Activated CD4-positive, alpha-beta memory T cell treated with anti-CD3 and anti-CD28 coated beads, Interleukin-2, amount 10 ng/mL, durations not matched to agents 7 days and 5 days (primary cell): Measurements from ENCODE around the gene CCRL2. TPM values are rescaled to one million over a fixed set of nuclear protein-coding genes. Genes with fewer than 3 reads are reported as not detected.

Experiments used
- CTCF ChIA-PET: fragments of 350-600 bp; sonication (Branson Sonifier 250); formaldehyde crosslinking; loops from one replicate; lab custom pipeline; 2021; ENCODE audit warnings: antibody characterized with exemption, inconsistent platforms; lab: Charles Lee
- POLR2A ChIA-PET: fragments of 350-600 bp; sonication (Branson Sonifier 250); formaldehyde crosslinking; loops from one replicate; lab custom pipeline; 2021; ENCODE audit warnings: antibody characterized with exemption; lab: Charles Lee
- DNase-seq: peaks from one replicate; pipeline ENCODE4 v3.0.0-alpha.2; 2020
- H3K27ac Mint-ChIP-seq: one replicate; pipeline ENCODE4 v1.8.0; 2021; ENCODE audit warnings: mild to moderate bottlenecking, mixed read lengths
- H3K27me3 Mint-ChIP-seq: one replicate; pipeline ENCODE4 v1.8.0; 2021; ENCODE audit warnings: mixed read lengths
- H3K36me3 Mint-ChIP-seq: one replicate; pipeline ENCODE4 v1.8.0; 2021; ENCODE audit warnings: low read depth, mixed read lengths
- H3K4me1 Mint-ChIP-seq: one replicate; pipeline ENCODE4 v1.8.0; 2021; ENCODE audit warnings: mixed read lengths
- H3K4me3 Mint-ChIP-seq: one replicate; pipeline ENCODE4 v1.8.0; 2021; ENCODE audit warnings: mild to moderate bottlenecking, mixed read lengths
- H3K9me3 Mint-ChIP-seq: one replicate; pipeline ENCODE4 v1.8.0; 2021; ENCODE audit warnings: mixed read lengths
- total RNA-seq, 2 experiments: library from RNA; stranded (reverse); gene quantifications; one replicate each; pipeline ENCODE4 v1.2.3, GENCODE V29; 2021

The CCRL2 gene
- total RNA-seq: 1 to 10 TPM; 5.4 to 6.2 TPM

- Mint-ChIP-seq H3K36me3 (peaks cover 14% of the 10 kb centered on the region), H3K4me3 (peak within 1 kb of the TSS; percentile 78), H3K27me3 (peaks cover 19% of the 10 kb centered on the region), H3K9me3 (peaks cover 4% of the 10 kb centered on the region), H3K4me1 (peaks cover 33% of the 10 kb centered on the region), H3K27ac (peak within 1 kb of the TSS; percentile 83)
- DNase-seq: peak; percentile 60
- POLR2A ChIA-PET: interaction anchor here (0.8 to 1.9 kb wide), 9 partner anchors 9 to 526 kb away, joined by 3 to 19 read pairs (median 3); partner anchors contain the start of gene CCR5
- CTCF ChIA-PET: interaction anchor here (0.6 to 3.2 kb wide), 9 partner anchors 29 to 469 kb away, joined by 3 to 11 read pairs (median 4); no protein-coding TSS in a partner anchor
Measured at GRCh38 chr3:46406788-46407611, at the start of gene CCRL2, which contains the start of gene CCR5AS. Gene CCRL2, plus strand, starts transcription at chr3:46407259. Its CDS starts 821 bp downstream, at chr3:46408080. Gene CCR5AS, minus strand, starts transcription at chr3:46407066.

DNA sequence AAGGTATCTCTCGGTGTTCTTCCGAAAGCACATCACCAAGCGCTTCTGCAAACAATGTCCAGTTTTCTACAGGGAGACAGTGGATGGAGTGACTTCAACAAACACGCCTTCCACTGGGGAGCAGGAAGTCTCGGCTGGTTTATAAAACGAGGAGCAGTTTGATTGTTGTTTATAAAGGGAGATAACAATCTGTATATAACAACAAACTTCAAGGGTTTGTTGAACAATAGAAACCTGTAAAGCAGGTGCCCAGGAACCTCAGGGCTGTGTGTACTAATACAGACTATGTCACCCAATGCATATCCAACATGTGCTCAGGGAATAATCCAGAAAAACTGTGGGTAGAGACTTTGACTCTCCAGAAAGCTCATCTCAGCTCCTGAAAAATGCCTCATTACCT lies 48.6 kb upstream of the CCRL2 start:
- Mint-ChIP-seq H3K27me3 (peaks cover 32% of the 10 kb centered on the region), H3K27ac (peak overlapping the region; percentile 13), H3K4me1 (peaks cover 83% of the 10 kb centered on the region), H3K9me3 (no peaks in the 10 kb centered on the region), H3K4me3 (peak overlapping the region; percentile 82), H3K36me3 (peaks cover 83% of the 10 kb centered on the region)
- DNase-seq: no peak
- CTCF ChIA-PET: interaction anchor here (3.8 kb wide), 1 partner anchor 12 kb away, joined by 37 read pairs; the partner anchor contains the start of gene CCR5
- POLR2A ChIA-PET: interaction anchor here (0.7 to 3.7 kb wide), 4 partner anchors 8 to 74 kb away, joined by 3 to 59 read pairs (median 23); partner anchors contain the start of gene CCR5

GRCh38 chr3:46359733-46360493 lies 47.1 kb upstream of the CCRL2 start:
- Mint-ChIP-seq H3K27ac (peak overlapping the region; percentile 62), H3K27me3 (peaks cover 31% of the 10 kb centered on the region), H3K4me3 (peak overlapping the region; percentile 31), H3K4me1 (peaks cover 78% of the 10 kb centered on the region), H3K9me3 (peaks cover 2% of the 10 kb centered on the region), H3K36me3 (peaks cover 75% of the 10 kb centered on the region)
- POLR2A ChIA-PET: interaction anchor here (0.7 to 3.7 kb wide), 12 partner anchors 10 to 1941 kb away, joined by 3 to 59 read pairs (median 4); partner anchors contain the start of genes CCR1 and CCR5
- CTCF ChIA-PET: interaction anchor here (3.8 kb wide), 1 partner anchor 10 kb away, joined by 37 read pairs; the partner anchor contains the start of gene CCR5
- DNase-seq: no peak

DNA sequence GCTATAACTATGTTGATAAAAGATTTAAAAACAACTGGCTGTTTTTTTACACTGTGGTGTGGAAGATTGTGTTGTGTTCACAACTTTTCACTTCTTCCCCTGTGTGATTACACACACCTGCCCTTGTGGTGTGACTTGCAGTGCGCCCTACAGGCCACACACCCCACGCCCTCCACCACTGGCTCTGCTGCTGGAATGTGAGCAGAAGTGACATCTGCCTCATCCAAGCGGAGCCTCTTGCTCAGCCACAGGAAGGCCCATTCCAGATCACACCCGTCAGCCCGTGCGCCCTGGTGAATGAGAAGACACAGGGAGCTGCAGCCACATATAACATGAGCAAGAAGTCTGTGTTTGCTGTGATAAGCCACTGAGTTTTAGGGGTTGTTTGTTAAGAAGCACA lies 46.2 kb upstream of the CCRL2 start:
- Mint-ChIP-seq H3K4me1 (peaks cover 77% of the 10 kb centered on the region), H3K9me3 (peaks cover 2% of the 10 kb centered on the region), H3K4me3 (peak overlapping the region; percentile 4), H3K36me3 (peaks cover 68% of the 10 kb centered on the region), H3K27me3 (peaks cover 23% of the 10 kb centered on the region), H3K27ac (peak overlapping the region; percentile 45)
- POLR2A ChIA-PET: interaction anchor here (0.7 to 12.1 kb wide), 8 partner anchors 8 to 1940 kb away, joined by 3 to 414 read pairs (median 14); partner anchors contain the start of genes CCR1, CCR2 and CCR5
- CTCF ChIA-PET: interaction anchor here (1.1 to 3.8 kb wide), 2 partner anchors 9 to 152 kb away, joined by 3 to 37 read pairs; partner anchors contain the start of gene CCR5
- no peak for DNase-seq

DNA sequence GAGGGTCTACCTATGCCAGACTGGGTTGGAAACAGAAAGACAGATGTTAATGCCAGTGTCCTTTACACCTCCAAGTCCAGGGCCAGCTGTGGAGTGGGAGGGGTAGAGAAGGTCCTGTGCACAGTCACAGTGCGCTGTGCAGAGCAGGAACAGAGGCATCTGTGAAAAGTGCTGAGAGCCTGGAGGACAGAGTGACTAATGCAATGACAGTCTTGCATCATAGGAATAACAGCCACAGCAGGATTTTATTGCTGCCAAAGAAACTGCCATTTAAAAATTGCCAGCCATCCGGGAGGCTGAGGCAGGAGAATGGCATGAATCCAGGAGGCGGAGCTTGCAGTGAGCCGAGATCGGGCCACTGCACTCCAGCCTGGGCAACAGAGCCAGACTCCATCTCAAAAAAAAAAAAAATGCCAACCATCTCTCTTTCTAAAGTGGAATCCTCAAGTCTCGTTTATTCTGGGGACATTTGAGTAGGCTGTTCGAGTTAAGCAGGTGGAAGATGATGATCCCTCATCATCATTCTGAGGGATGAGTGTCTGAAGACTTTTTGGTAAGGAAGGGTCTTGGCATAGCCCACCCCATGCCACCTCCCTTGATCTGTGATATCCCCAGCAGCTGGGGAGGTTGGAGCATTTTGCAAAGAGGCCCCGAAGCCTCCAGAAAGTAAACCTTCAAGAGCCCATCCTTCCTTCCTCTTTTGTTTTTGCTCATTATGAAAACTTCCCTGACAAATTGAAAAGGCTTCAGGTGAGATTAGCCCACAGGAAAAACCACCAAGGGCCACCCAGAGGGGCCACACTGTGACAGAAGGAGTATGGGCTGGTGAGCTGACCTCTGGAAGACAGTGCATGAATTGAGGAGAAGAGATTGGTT lies 45.4 kb upstream of the CCRL2 start:
- DNase-seq: no peak
- peaks cover 18% of the 10 kb centered on the region for H3K27me3 Mint-ChIP-seq
- CTCF ChIA-PET: interaction anchor here (1.1 to 3.8 kb wide), 2 partner anchors 9 to 152 kb away, joined by 3 to 37 read pairs; partner anchors contain the start of gene CCR5
- H3K36me3 Mint-ChIP-seq: peaks cover 68% of the 10 kb centered on the region
- no peak overlapping the region for H3K4me3 Mint-ChIP-seq
- H3K4me1 Mint-ChIP-seq: peaks cover 79% of the 10 kb centered on the region
- peak overlapping the region; percentile 17 for H3K27ac Mint-ChIP-seq
- H3K9me3 Mint-ChIP-seq: peaks cover 2% of the 10 kb centered on the region
- POLR2A ChIA-PET: interaction anchor here (1.0 to 12.1 kb wide), 4 partner anchors 8 to 155 kb away, joined by 3 to 414 read pairs (median 42); partner anchors contain the start of genes CCR2 and CCR5

- ChIA-PET CTCF (interaction anchor here (1.1 to 10.0 kb wide), 4 partner anchors 7 to 91 kb away, joined by 4 to 130 read pairs (median 6); partner anchors contain the start of gene CCR2), POLR2A (interaction anchor here (1.2 to 12.1 kb wide), 2 partner anchors 12 to 62 kb away, joined by 3 to 414 read pairs; partner anchors contain the start of gene CCR2)
- Mint-ChIP-seq H3K9me3 (peaks cover 2% of the 10 kb centered on the region), H3K36me3 (peaks cover 41% of the 10 kb centered on the region), H3K27ac (no peak overlapping the region), H3K27me3 (peaks cover 10% of the 10 kb centered on the region), H3K4me1 (peaks cover 78% of the 10 kb centered on the region), H3K4me3 (no peak overlapping the region)
- DNase-seq: no peak
Measured at GRCh38 chr3:46365041-46365440, 42.0 kb upstream of the CCRL2 start.

DNA sequence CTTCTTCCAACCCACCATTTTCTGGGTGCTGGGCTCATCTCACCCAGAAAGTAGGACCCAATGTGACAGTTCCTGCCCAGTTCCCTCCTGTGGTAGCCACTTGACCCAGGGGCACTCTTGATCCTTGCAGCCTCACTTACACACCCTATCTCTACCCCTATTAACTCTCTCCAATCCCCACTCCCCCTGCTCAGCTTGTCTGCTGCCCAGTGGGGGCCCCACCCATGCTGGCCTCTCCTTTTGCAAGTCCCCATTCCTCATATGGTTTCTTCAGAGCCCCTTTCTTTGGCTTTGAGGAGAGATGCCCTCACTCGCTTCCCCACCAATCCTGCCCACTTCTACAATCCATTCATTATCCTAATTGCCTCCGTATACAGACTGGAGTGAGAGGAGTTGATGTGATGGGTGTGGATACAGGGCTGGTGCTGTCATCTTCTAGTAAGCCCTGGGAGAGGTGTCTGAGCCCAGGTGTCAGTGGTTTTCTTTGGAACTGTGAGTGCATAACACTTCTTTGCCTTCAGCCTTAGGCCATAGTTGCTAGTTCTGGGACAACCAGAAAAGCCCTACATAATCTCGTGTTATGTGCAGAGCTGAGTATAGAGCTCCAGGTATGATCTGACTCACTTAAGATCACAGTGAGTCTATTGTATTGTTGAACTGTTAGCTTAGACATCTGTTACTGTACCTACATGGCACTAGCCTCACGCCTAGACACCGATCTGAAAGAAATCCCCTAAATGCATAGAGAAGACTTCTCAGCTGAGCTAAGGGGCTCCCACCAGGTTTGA lies 41.1 kb upstream of the CCRL2 start:
- Mint-ChIP-seq H3K4me3 (no peak overlapping the region), H3K36me3 (peaks cover 32% of the 10 kb centered on the region), H3K9me3 (peaks cover 2% of the 10 kb centered on the region), H3K27ac (no peak overlapping the region), H3K27me3 (peaks cover 10% of the 10 kb centered on the region), H3K4me1 (peaks cover 77% of the 10 kb centered on the region)
- no peak for DNase-seq
- ChIA-PET CTCF (interaction anchor here (1.1 to 10.0 kb wide), 5 partner anchors 13 to 289 kb away, joined by 3 to 184 read pairs (median 130); partner anchors contain the start of gene CCR2), POLR2A (interaction anchor here (1.4 to 12.1 kb wide), 3 partner anchors 13 to 81 kb away, joined by 6 to 414 read pairs (median 6); partner anchors contain the start of gene CCR2)

- Mint-ChIP-seq H3K9me3 (peaks cover 2% of the 10 kb centered on the region), H3K27me3 (peaks cover 9% of the 10 kb centered on the region), H3K4me1 (peaks cover 76% of the 10 kb centered on the region), H3K4me3 (no peak overlapping the region), H3K27ac (peak overlapping the region; percentile 59), H3K36me3 (peaks cover 32% of the 10 kb centered on the region)
- peak; percentile 14 for DNase-seq
- POLR2A ChIA-PET: interaction anchor here (0.7 to 12.1 kb wide), 16 partner anchors 8 to 424 kb away, joined by 4 to 414 read pairs (median 71); partner anchors contain the start of genes CCR1, CCR2 and CXCR6
- CTCF ChIA-PET: interaction anchor here (1.1 to 10.0 kb wide), 21 partner anchors 8 to 289 kb away, joined by 3 to 184 read pairs (median 36); partner anchors contain the start of genes CCR1 and CCR2
Measured at GRCh38 chr3:46367811-46368210, 39.2 kb upstream of the CCRL2 start.

GRCh38 chr3:46368569-46368968 lies 38.5 kb upstream of the CCRL2 start:
- Mint-ChIP-seq H3K4me3 (peak overlapping the region; percentile 1), H3K27ac (peak overlapping the region; percentile 59)
- POLR2A ChIA-PET: interaction anchor here (0.7 to 12.1 kb wide), 24 partner anchors 9 to 424 kb away, joined by 3 to 414 read pairs (median 30); partner anchors contain the start of genes CCR1, CCR2, CCR3 and CXCR6

GRCh38 chr3:46369151-46369550 lies 37.9 kb upstream of the CCRL2 start:
- peak overlapping the region; percentile 71 for H3K4me3 Mint-ChIP-seq
- H3K9me3 Mint-ChIP-seq: no peaks in the 10 kb centered on the region
- POLR2A ChIA-PET: interaction anchor here (0.7 to 12.1 kb wide), 36 partner anchors 9 to 504 kb away, joined by 3 to 414 read pairs (median 10); partner anchors contain the start of genes CCR1, CCR2, CCR3 and CCR5AS
- H3K4me1 Mint-ChIP-seq: peaks cover 84% of the 10 kb centered on the region
- peaks cover 8% of the 10 kb centered on the region for H3K27me3 Mint-ChIP-seq
- peak; percentile 14 for DNase-seq
- CTCF ChIA-PET: interaction anchor here (0.6 to 10.0 kb wide), 39 partner anchors 9 to 461 kb away, joined by 3 to 184 read pairs (median 6); partner anchors contain the start of genes CCR1, CCR2, CCR5AS and CCRL2
- H3K36me3 Mint-ChIP-seq: peaks cover 45% of the 10 kb centered on the region
- H3K27ac Mint-ChIP-seq: peak overlapping the region; percentile 89

More at GRCh38 chr3:46368569-46368968, 38.5 kb upstream of the CCRL2 start:
- DNase-seq: peak; percentile 86
- CTCF ChIA-PET: interaction anchor here (0.6 to 10.0 kb wide), 36 partner anchors 8 to 430 kb away, joined by 3 to 184 read pairs (median 6); partner anchors contain the start of genes CCR1, CCR2, CCR5AS and CCRL2
- H3K4me1 Mint-ChIP-seq: peaks cover 80% of the 10 kb centered on the region
- H3K9me3 Mint-ChIP-seq: peaks cover 2% of the 10 kb centered on the region
- peaks cover 40% of the 10 kb centered on the region for H3K36me3 Mint-ChIP-seq
- peaks cover 10% of the 10 kb centered on the region for H3K27me3 Mint-ChIP-seq
